ENCODE results near the gene P3H1.
"Not testable (repeated sequence)": the region's sequence is repeated elsewhere in the genome, so short reads cannot be mapped to it uniquely, and the experiment has no call there.

- not testable (repeated sequence) for TF ChIP-seq EZH2 (conservative IDR thresholded peaks at IDR 0.05; ENCODE audit: low read depth, low read length); ZBTB4 (CRISPR knock-in tag; IDR thresholded peaks at IDR 0.05; ENCODE audit: borderline replicate concordance); TBL1XR1 (IDR thresholded peaks at IDR 0.05; ENCODE audit: borderline replicate concordance, low read length, partially characterized antibody); CTCF (CRISPR knock-in tag; IDR thresholded peaks at IDR 0.05); HNRNPK (IDR thresholded peaks at IDR 0.05; ENCODE audit: low read depth, low read length, poor library complexity, severe bottlenecking); AKAP8 (CRISPR knock-in tag; IDR thresholded peaks at IDR 0.05); ZNF629 (CRISPR knock-in tag; conservative IDR thresholded peaks at IDR 0.05); ZKSCAN8 (CRISPR knock-in tag; IDR thresholded peaks at IDR 0.05; ENCODE audit: borderline replicate concordance); HNRNPH1 (optimal IDR thresholded peaks at IDR 0.05; ENCODE audit: low read depth, low read length); FOXM1 (CRISPR knock-in tag; IDR thresholded peaks at IDR 0.05); MLX (CRISPR knock-in tag; IDR thresholded peaks at IDR 0.05); ELF1 (CRISPR knock-in tag; IDR thresholded peaks at IDR 0.05); ZNF24 (IDR thresholded peaks at IDR 0.05); ZNF326 (CRISPR knock-in tag; IDR thresholded peaks at IDR 0.05; ENCODE audit: borderline replicate concordance)
These were observed 54.0 kb downstream of the P3H1 start for GRCh38 chr1:42712808-42713207.

Measured in HepG2 (cell line).